ENCODE data around the gene TPBGL.
"Not testable (repeated sequence)": the region's sequence is repeated elsewhere in the genome, so short reads cannot be mapped to it uniquely, and the experiment has no call there.

TPBGL gene

DNA sequence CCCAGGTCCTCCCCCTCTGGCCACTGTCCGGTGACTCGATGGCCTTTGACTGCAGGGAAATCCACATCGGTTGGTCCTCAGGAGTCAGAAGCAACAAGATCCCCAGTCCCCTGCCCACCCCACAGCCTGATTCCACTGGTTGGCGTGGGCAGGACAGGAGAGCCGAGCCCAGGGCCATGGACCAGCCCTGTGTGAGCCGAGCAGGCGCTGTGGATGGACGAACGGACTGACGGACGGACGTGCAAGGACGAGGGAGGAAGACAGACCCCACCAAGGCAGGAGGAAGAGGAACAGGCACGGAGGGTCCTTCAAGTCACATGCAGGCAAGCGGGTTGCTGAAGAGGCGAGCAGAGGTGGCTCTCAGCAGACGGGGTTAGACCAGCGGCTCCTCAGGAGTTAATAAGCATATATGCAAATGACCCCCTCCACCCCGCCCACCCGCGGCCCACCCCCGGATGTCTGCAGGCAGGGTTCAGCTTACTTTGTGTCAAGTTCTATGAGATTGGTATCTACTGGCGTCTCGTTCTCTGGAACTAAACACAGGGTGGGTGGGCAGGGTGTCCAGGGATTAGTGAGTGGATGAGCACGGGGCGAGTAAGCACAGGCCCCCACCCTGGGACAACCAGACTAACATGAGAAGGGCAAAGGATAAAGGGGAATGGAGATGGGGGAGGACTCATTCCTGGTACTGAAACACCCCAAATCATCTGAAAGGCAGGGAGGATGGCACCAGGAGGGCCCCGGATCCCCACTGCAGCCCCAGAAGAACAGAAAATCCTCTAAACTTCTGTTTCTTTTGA lies 26.8 kb downstream of the TPBGL start:
- no peaks in the 10 kb centered on the region for H3K27me3 ChIP-seq (ENCODE audit: control insufficient read depth in 1 of 2, insufficient read depth in 2 of 2, low read length in 2 of 2)
- no peaks in the 10 kb centered on the region for H3K4me1 ChIP-seq (ENCODE audit: insufficient read depth, low read length)
- H3K36me3 ChIP-seq (ENCODE audit: insufficient read depth, low read length), result peaks cover 56% of the 10 kb centered on the region
- no peak overlapping the region for H3K27ac ChIP-seq (ENCODE audit: low read depth, low read length)
- no peak overlapping the region for H3K4me3 ChIP-seq (ENCODE audit: low read depth in 1 of 2, low read length in 2 of 2)
- no peak overlapping the region for H3K9ac ChIP-seq (ENCODE audit: low read length)
- H3K9me3 ChIP-seq (ENCODE audit: low read length), result no peaks in the 10 kb centered on the region

DNA sequence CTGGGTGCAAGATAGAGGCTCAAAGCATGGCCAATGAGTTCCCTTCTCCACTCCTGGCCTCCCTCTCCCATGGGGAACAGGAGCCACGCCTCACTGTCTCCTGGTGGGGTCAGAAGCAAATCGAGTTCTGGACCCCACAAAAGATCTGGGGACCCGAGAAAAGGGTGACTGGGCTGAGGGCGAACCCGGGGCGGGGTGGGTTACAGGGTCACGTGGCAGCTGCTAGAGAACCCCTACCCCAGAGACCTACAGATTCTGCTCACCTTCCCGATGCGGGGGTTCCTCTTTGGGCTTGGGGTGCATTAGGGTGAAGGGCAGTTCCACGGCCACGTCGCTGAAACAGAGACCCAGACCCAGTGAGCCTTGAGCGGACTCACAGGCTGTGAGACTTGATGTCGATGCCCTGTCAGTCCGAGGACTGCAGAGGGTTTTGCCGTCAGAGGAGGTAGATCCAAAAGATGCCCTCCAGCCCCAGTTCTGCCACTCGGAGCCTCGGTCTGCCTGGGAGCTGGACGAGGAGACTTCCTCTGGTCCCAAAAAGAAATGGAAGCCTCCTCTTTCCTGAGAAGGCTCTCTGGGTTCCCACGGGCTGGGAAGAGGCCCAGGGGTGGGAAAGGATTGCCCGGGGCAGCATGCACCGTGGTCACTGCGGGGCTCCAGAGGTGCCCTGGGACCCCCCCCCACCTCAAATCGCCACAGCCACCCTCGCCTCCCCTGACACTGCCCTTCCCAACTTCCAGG lies 28.2 kb downstream of the TPBGL start:
- H3K27me3 ChIP-seq (ENCODE audit: control insufficient read depth in 1 of 2, insufficient read depth in 2 of 2, low read length in 2 of 2), result no peaks in the 10 kb centered on the region
- H3K9me3 ChIP-seq (ENCODE audit: low read length), result no peaks in the 10 kb centered on the region
- H3K9ac ChIP-seq (ENCODE audit: low read length), result no peak overlapping the region
- H3K4me1 ChIP-seq (ENCODE audit: insufficient read depth, low read length), result no peaks in the 10 kb centered on the region
- no peak overlapping the region for H3K27ac ChIP-seq (ENCODE audit: low read depth, low read length)
- H3K4me3 ChIP-seq (ENCODE audit: low read depth in 1 of 2, low read length in 2 of 2), result no peak overlapping the region
- peaks cover 70% of the 10 kb centered on the region for H3K36me3 ChIP-seq (ENCODE audit: insufficient read depth, low read length)

DNA sequence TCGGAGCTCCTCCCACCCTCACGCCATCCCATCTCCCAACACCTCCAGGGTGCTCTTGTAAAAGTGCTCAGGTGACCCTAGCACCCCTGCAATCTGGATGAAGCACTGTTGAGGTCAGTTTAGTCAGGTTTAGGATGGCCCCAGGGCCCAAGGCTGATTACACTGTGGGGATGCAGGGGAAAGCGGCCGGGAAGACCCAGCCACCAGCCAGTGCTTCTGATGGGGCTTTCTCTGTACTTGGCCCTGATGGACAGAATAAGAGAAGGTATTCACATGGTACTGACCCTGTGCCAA lies 28.7 kb downstream of the TPBGL start:
- no peaks in the 10 kb centered on the region for H3K4me1 ChIP-seq (ENCODE audit: insufficient read depth, low read length)
- no peak overlapping the region for H3K4me3 ChIP-seq (ENCODE audit: low read depth in 1 of 2, low read length in 2 of 2)
- H3K9ac ChIP-seq (ENCODE audit: low read length), result no peak overlapping the region
- no peaks in the 10 kb centered on the region for H3K27me3 ChIP-seq (ENCODE audit: control insufficient read depth in 1 of 2, insufficient read depth in 2 of 2, low read length in 2 of 2)
- peaks cover 75% of the 10 kb centered on the region for H3K36me3 ChIP-seq (ENCODE audit: insufficient read depth, low read length)
- no peaks in the 10 kb centered on the region for H3K9me3 ChIP-seq (ENCODE audit: low read length)
- no peak overlapping the region for H3K27ac ChIP-seq (ENCODE audit: low read depth, low read length)

DNA sequence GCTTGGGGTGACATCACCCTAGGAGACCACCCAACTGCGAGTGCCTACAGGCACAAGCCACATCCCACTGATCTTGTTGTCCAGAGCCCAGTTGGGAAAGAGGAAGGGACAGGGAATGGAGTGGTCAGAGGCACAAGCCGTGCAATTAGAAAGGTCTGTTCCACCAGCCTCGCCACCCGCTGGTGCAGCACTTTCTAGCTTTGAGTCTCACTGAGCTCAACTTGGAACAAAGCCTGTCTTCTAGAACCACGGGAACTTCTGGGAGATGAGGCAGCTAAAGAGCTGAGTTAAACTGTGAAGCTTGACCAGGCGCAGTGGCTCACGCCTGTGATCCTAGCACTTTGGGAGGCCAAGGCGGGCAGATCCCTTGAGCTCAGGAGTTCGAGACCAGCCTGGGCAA lies 29.3 kb downstream of the TPBGL start:
- Histone ChIP-seq H3K9ac (ENCODE audit: low read length) (no peak overlapping the region), H3K27ac (ENCODE audit: low read depth, low read length) (no peak overlapping the region), H3K27me3 (ENCODE audit: control insufficient read depth in 1 of 2, insufficient read depth in 2 of 2, low read length in 2 of 2) (no peaks in the 10 kb centered on the region), H3K4me3 (ENCODE audit: low read depth in 1 of 2, low read length in 2 of 2) (no peak overlapping the region), H3K4me1 (ENCODE audit: insufficient read depth, low read length) (no peaks in the 10 kb centered on the region), H3K36me3 (ENCODE audit: insufficient read depth, low read length) (peaks cover 75% of the 10 kb centered on the region), H3K9me3 (ENCODE audit: low read length) (no peaks in the 10 kb centered on the region)

GRCh38 chr11:75270896-75271418 lies 30.4 kb downstream of the TPBGL start:
- Histone ChIP-seq H3K9me3 (ENCODE audit: low read length) (no peaks in the 10 kb centered on the region), H3K36me3 (ENCODE audit: insufficient read depth, low read length) (peaks cover 75% of the 10 kb centered on the region), H3K27me3 (ENCODE audit: control insufficient read depth in 1 of 2, insufficient read depth in 2 of 2, low read length in 2 of 2) (no peaks in the 10 kb centered on the region), H3K9ac (ENCODE audit: low read length) (no peak overlapping the region), H3K4me3 (ENCODE audit: low read depth in 1 of 2, low read length in 2 of 2) (no peak overlapping the region), H3K27ac (ENCODE audit: low read depth, low read length) (no peak overlapping the region), H3K4me1 (ENCODE audit: insufficient read depth, low read length) (no peaks in the 10 kb centered on the region)

DNA sequence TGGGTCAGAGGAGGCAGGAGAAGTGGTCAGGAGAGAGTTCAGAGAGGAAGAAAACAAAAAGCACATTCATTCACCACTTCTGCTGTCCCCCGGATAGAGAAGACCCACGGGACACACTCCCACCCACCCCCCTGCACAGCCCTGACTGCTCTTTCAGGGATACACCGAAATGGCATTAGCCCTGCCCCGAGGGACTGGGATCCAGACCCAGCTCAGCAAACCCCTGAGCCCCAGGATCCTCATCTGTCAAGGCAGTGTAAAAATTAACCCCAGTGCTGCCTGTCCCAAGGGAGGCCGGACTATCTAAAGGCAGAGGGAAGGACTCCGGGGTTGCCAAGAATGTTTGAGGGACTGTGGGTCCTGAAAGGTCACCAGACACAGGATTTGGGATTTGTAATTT lies 31.2 kb downstream of the TPBGL start:
- H3K27ac ChIP-seq (ENCODE audit: low read depth, low read length), result no peak overlapping the region

DNA sequence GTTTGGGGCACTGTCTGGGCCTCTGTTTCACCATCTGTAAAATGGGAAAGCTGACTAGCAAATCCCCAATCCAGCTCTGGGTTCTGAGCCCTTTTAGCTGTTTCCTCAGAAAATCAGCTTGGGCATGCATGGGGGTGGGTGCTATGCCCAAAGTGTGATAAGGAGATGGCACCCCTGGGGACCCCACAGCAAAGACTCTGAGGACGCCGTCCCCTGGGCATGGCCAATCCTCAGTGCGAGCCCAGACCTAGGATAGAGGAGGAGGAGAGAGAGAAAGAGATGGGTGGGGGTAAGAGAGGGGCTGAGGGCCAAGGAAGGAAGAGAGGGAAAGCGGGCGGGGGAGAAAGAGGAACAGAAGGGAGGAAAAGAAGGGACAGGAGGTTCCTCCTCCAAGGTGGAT lies 31.8 kb downstream of the TPBGL start:
- Histone ChIP-seq H3K4me3 (ENCODE audit: low read depth in 1 of 2, low read length in 2 of 2) (no peak overlapping the region), H3K9ac (ENCODE audit: low read length) (no peak overlapping the region), H3K27me3 (ENCODE audit: control insufficient read depth in 1 of 2, insufficient read depth in 2 of 2, low read length in 2 of 2) (no peaks in the 10 kb centered on the region), H3K9me3 (ENCODE audit: low read length) (no peaks in the 10 kb centered on the region), H3K4me1 (ENCODE audit: insufficient read depth, low read length) (no peaks in the 10 kb centered on the region), H3K36me3 (ENCODE audit: insufficient read depth, low read length) (peaks cover 79% of the 10 kb centered on the region), H3K27ac (ENCODE audit: low read depth, low read length) (no peak overlapping the region)

More for the DNA sequence above, 31.2 kb downstream of the TPBGL start:
- H3K27me3 ChIP-seq (ENCODE audit: control insufficient read depth in 1 of 2, insufficient read depth in 2 of 2, low read length in 2 of 2), result no peaks in the 10 kb centered on the region
- peaks cover 77% of the 10 kb centered on the region for H3K36me3 ChIP-seq (ENCODE audit: insufficient read depth, low read length)
- H3K4me1 ChIP-seq (ENCODE audit: insufficient read depth, low read length), result no peaks in the 10 kb centered on the region
- no peak overlapping the region for H3K9ac ChIP-seq (ENCODE audit: low read length)
- H3K4me3 ChIP-seq (ENCODE audit: low read depth in 1 of 2, low read length in 2 of 2), result no peak overlapping the region
- no peaks in the 10 kb centered on the region for H3K9me3 ChIP-seq (ENCODE audit: low read length)

- Histone ChIP-seq H3K4me1 (ENCODE audit: insufficient read depth, low read length) (no peaks in the 10 kb centered on the region), H3K9ac (ENCODE audit: low read length) (no peak overlapping the region), H3K27ac (ENCODE audit: low read depth, low read length) (no peak overlapping the region), H3K36me3 (ENCODE audit: insufficient read depth, low read length) (peaks cover 81% of the 10 kb centered on the region), H3K4me3 (ENCODE audit: low read depth in 1 of 2, low read length in 2 of 2) (no peak overlapping the region), H3K9me3 (ENCODE audit: low read length) (no peaks in the 10 kb centered on the region), H3K27me3 (ENCODE audit: control insufficient read depth in 1 of 2, insufficient read depth in 2 of 2, low read length in 2 of 2) (no peaks in the 10 kb centered on the region)
These were observed 32.3 kb downstream of the TPBGL start for GRCh38 chr11:75272821-75273301.

GRCh38 chr11:75273411-75274391 lies 33.1 kb downstream of the TPBGL start:
- Histone ChIP-seq H3K27me3 (ENCODE audit: control insufficient read depth in 1 of 2, insufficient read depth in 2 of 2, low read length in 2 of 2) (no peaks in the 10 kb centered on the region), H3K36me3 (ENCODE audit: insufficient read depth, low read length) (peaks cover 84% of the 10 kb centered on the region), H3K4me3 (ENCODE audit: low read depth in 1 of 2, low read length in 2 of 2) (no peak overlapping the region), H3K9ac (ENCODE audit: low read length) (no peak overlapping the region), H3K9me3 (ENCODE audit: low read length) (no peaks in the 10 kb centered on the region), H3K4me1 (ENCODE audit: insufficient read depth, low read length) (no peaks in the 10 kb centered on the region), H3K27ac (ENCODE audit: low read depth, low read length) (no peak overlapping the region)

GRCh38 chr11:75274716-75275115 lies 34.1 kb downstream of the TPBGL start:
- peaks cover 80% of the 10 kb centered on the region for H3K36me3 ChIP-seq (ENCODE audit: insufficient read depth, low read length)
- not testable (repeated sequence) for H3K9me3 ChIP-seq (ENCODE audit: low read length); H3K9ac ChIP-seq (ENCODE audit: low read length); H3K4me3 ChIP-seq (ENCODE audit: low read depth in 1 of 2, low read length in 2 of 2); H3K4me1 ChIP-seq (ENCODE audit: insufficient read depth, low read length); H3K27me3 ChIP-seq (ENCODE audit: control insufficient read depth in 1 of 2, insufficient read depth in 2 of 2, low read length in 2 of 2); H3K27ac ChIP-seq (ENCODE audit: low read depth, low read length)

DNA sequence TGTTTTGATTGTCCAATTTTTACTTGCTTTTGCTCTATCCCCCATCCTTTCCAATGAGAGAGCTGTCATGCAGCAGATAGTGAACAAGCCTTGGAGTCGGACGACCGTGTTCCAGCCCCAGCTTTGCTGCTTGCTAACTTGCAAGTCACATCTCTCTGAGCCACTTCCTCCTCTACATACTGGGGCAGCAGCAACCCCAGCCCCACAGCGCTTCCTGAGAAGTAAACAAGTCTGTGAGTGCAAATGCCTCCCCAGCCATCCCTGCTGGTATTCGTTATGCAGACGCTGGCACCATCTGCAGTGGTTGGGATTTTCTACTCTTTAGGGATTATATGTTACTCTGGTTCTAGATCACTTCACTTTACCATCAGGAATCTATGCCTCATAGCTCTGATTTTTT lies 35.0 kb downstream of the TPBGL start:
- Histone ChIP-seq H3K9me3 (ENCODE audit: low read length) (no peaks in the 10 kb centered on the region), H3K4me1 (ENCODE audit: insufficient read depth, low read length) (peaks cover 7% of the 10 kb centered on the region), H3K27me3 (ENCODE audit: control insufficient read depth in 1 of 2, insufficient read depth in 2 of 2, low read length in 2 of 2) (no peaks in the 10 kb centered on the region), H3K9ac (ENCODE audit: low read length) (no peak overlapping the region), H3K36me3 (ENCODE audit: insufficient read depth, low read length) (peaks cover 78% of the 10 kb centered on the region), H3K4me3 (ENCODE audit: low read depth in 1 of 2, low read length in 2 of 2) (no peak overlapping the region), H3K27ac (ENCODE audit: low read depth, low read length) (no peak overlapping the region)
